IMR-90 (cell line): ENCODE data around the gene CD300H. TPM values are rescaled to one million over a fixed set of nuclear protein-coding genes. Genes with fewer than 3 reads are reported as not detected.

Source experiments
- ATAC-seq: fragments of 200-7000 bp; cut with Tn5 transposase; 2 replicates; pipeline ENCODE4 v1.9.1; 2020; ENCODE audit warnings: low read depth, mild to moderate bottlenecking, moderate library complexity
- BruUV-seq: library from RNA; stranded (reverse); fragments of 400-500 nt; replicated peaks from 2 replicates; lab custom pipeline; 2021; lab: Mats Ljungman, UMichigan
- CTCF ChIA-PET: fragments of 300-600 bp; formaldehyde crosslinking; extraction: SDS; loops from one replicate; lab custom pipeline; 2021; ENCODE audit warnings: antibody characterized with exemption; lab: Yijun Ruan, JAX
- POLR2A ChIA-PET: fragments of 300-600 bp; sonication (Branson Sonifier 250); formaldehyde crosslinking; loops from one replicate; lab custom pipeline; 2022; ENCODE audit warnings: antibody characterized with exemption; ENCODE audit not compliant: unreplicated experiment; lab: Charles Lee
- DNase-seq: peaks from one replicate; pipeline ENCODE4 v3.0.0; 2013
- H2AFZ ChIP-seq: replicated peaks from 2 replicates; pipeline ENCODE3; 2013; ENCODE audit warnings: low read length, mild to moderate bottlenecking; ENCODE audit not compliant: poor library complexity
- H2AK5ac ChIP-seq: 2 replicates; pipeline ENCODE4 v1.6.1; 2013; ENCODE audit warnings: low read depth, low read length, inconsistent platforms
- H2AK9ac ChIP-seq: replicated peaks from 2 replicates; pipeline ENCODE3; 2013; ENCODE audit warnings: mild to moderate bottlenecking, low read depth, low read length, moderate library complexity; ENCODE audit not compliant: poor library complexity
- H2BK120ac ChIP-seq: 2 replicates; pipeline ENCODE4 v1.6.1; 2013; ENCODE audit warnings: low read depth, low read length, inconsistent platforms
- H2BK15ac ChIP-seq: 3 replicates; pipeline ENCODE4 v1.6.1; 2013; ENCODE audit warnings: low read depth, low read length, inconsistent platforms
- H2BK20ac ChIP-seq: 2 replicates; pipeline ENCODE4 v1.6.1; 2013; ENCODE audit warnings: low read depth, mild to moderate bottlenecking, inconsistent platforms, low read length, moderate library complexity
- H2BK5ac ChIP-seq: 2 replicates; pipeline ENCODE4 v1.6.1; 2013; ENCODE audit warnings: mild to moderate bottlenecking, low read depth, low read length, inconsistent platforms; ENCODE audit not compliant: poor library complexity, severe bottlenecking
- H3K14ac ChIP-seq: replicated peaks from 2 replicates; pipeline ENCODE4 v1.6.1; 2013; ENCODE audit warnings: low read depth, low read length, inconsistent platforms
- H3K18ac ChIP-seq: 2 replicates; pipeline ENCODE4 v1.6.1; 2013; ENCODE audit warnings: low read depth, low read length, control low read depth
- H3K23ac ChIP-seq: 2 replicates; pipeline ENCODE4 v1.6.1; 2013; ENCODE audit warnings: low read depth, low read length, inconsistent platforms
- H3K27ac ChIP-seq: 2 replicates; pipeline ENCODE4 v1.5.1; 2013; ENCODE audit warnings: mild to moderate bottlenecking, control low read depth, low read length; ENCODE audit not compliant: insufficient read depth
- H3K27me3 ChIP-seq: 2 replicates; pipeline ENCODE4 v1.6.1; 2013; ENCODE audit warnings: low read length; ENCODE audit not compliant: control insufficient read depth, insufficient read depth
- H3K36me3 ChIP-seq: 2 replicates; pipeline ENCODE4 v1.6.1; 2013; ENCODE audit warnings: low read length, mixed read lengths; ENCODE audit not compliant: control insufficient read depth, insufficient read depth
- H3K4ac ChIP-seq: 2 replicates; pipeline ENCODE4 v1.6.1; 2013; ENCODE audit warnings: low read depth, low read length, inconsistent platforms
- H3K4me1 ChIP-seq: 2 replicates; pipeline ENCODE4 v1.6.1; 2013; ENCODE audit warnings: low read length, mixed read lengths; ENCODE audit not compliant: control insufficient read depth, insufficient read depth
- H3K4me2 ChIP-seq: 2 replicates; pipeline ENCODE4 v1.6.1; 2013; ENCODE audit warnings: low read depth, mild to moderate bottlenecking, control low read depth, low read length, moderate library complexity
- H3K4me3 ChIP-seq: 2 replicates; pipeline ENCODE4 v1.5.1; 2013; ENCODE audit warnings: low read depth, mild to moderate bottlenecking, control low read depth, low read length, moderate library complexity; ENCODE audit not compliant: insufficient read depth
- H3K56ac ChIP-seq: 2 replicates; pipeline ENCODE4 v1.6.1; 2013; ENCODE audit warnings: low read length, inconsistent platforms; ENCODE audit not compliant: insufficient read depth; ENCODE audit errors: extremely low read depth
- H3K79me1 ChIP-seq, 2 experiments: 2 replicates each; pipeline ENCODE4 v1.6.1; 2013; ENCODE audit warnings: low read length in 2 of 2, inconsistent platforms in 1 of 2, low read depth in 1 of 2
- H3K9ac ChIP-seq: 2 replicates; pipeline ENCODE4 v1.6.1; 2013; ENCODE audit warnings: low read depth, low read length, control low read depth
- H3K9me1 ChIP-seq: 2 replicates; pipeline ENCODE4 v1.6.1; 2013; ENCODE audit warnings: low read length, inconsistent platforms; ENCODE audit not compliant: insufficient read depth
- H3K9me3 ChIP-seq: 2 replicates; pipeline ENCODE4 v1.6.1; 2013; ENCODE audit warnings: low read length; ENCODE audit not compliant: control insufficient read depth, insufficient read depth
- H4K20me1 ChIP-seq: 2 replicates; pipeline ENCODE4 v1.6.1; 2013; ENCODE audit warnings: low read length, inconsistent platforms; ENCODE audit not compliant: insufficient read depth
- H4K5ac ChIP-seq: 2 replicates; pipeline ENCODE4 v1.6.1; 2013; ENCODE audit warnings: mild to moderate bottlenecking, low read depth, low read length, control low read depth
- H4K8ac ChIP-seq, 2 experiments: 2 replicates each; pipeline ENCODE4 v1.6.1; 2013; ENCODE audit warnings: low read depth in 2 of 2, low read length in 2 of 2, control low read depth in 1 of 2, inconsistent platforms in 1 of 2
- H4K91ac ChIP-seq: 2 replicates; pipeline ENCODE4 v1.6.1; 2013; ENCODE audit warnings: low read depth, low read length, inconsistent platforms; ENCODE audit not compliant: insufficient read depth
- BHLHE40 ChIP-seq: fragments of 150-350 bp; IDR thresholded peaks from 2 replicates; pipeline ENCODE4 v1.6.1; 2016; ENCODE audit warnings: mild to moderate bottlenecking, low read depth, low read length
- CEBPB ChIP-seq: IDR thresholded peaks from 2 replicates; pipeline ENCODE4 v1.6.1; 2012; ENCODE audit warnings: low read depth, low read length, improper control_type of control experiment
- CHD1 ChIP-seq: IDR thresholded peaks from 2 replicates; pipeline ENCODE4 v1.6.1; 2012; ENCODE audit warnings: low read depth, low read length, improper control_type of control experiment
- FOS ChIP-seq: fragments of 150-350 bp; IDR thresholded peaks from 2 replicates; pipeline ENCODE4 v1.6.1; 2016; ENCODE audit warnings: low read depth, low read length
- MAFK ChIP-seq: IDR thresholded peaks from 2 replicates; pipeline ENCODE4 v1.6.1; 2012; ENCODE audit warnings: low read depth, low read length, improper control_type of control experiment
- MAZ ChIP-seq: IDR thresholded peaks from 2 replicates; pipeline ENCODE4 v1.6.1; 2012; ENCODE audit warnings: low read depth, mild to moderate bottlenecking, low read length, improper control_type of control experiment, moderate library complexity, borderline replicate concordance
- MXI1 ChIP-seq: IDR thresholded peaks from 2 replicates; pipeline ENCODE4 v1.6.1; 2012; ENCODE audit warnings: low read depth, mild to moderate bottlenecking, low read length, moderate library complexity, borderline replicate concordance
- NFE2L2 ChIP-seq: fragments of 150-350 bp; IDR thresholded peaks from 2 replicates; pipeline ENCODE4 v1.6.1; 2016; ENCODE audit warnings: low read depth, mild to moderate bottlenecking, low read length
- POLR2A ChIP-seq: IDR thresholded peaks from 2 replicates; pipeline ENCODE4 v1.6.1; 2012; ENCODE audit warnings: mild to moderate bottlenecking, low read depth, low read length
- RAD21 ChIP-seq: IDR thresholded peaks from 2 replicates; pipeline ENCODE4 v1.6.1; 2012; ENCODE audit warnings: low read length, improper control_type of control experiment
- RCOR1 ChIP-seq: IDR thresholded peaks from 2 replicates; pipeline ENCODE4 v1.6.1; 2012; ENCODE audit warnings: mild to moderate bottlenecking, low read length, improper control_type of control experiment; ENCODE audit not compliant: insufficient replicate concordance
- RFX5 ChIP-seq: IDR thresholded peaks from 2 replicates; pipeline ENCODE4 v1.8.0; 2012; ENCODE audit warnings: low read depth, mild to moderate bottlenecking, low read length, moderate library complexity
- SMC3 ChIP-seq: fragments of 150-350 bp; IDR thresholded peaks from 2 replicates; pipeline ENCODE4 v1.6.1; 2016; ENCODE audit warnings: low read depth, mild to moderate bottlenecking, antibody characterized with exemption, low read length, moderate library complexity
- WGBS, 2 experiments: methylation state at CpG; one replicate each; pipeline versions ENCODE4 v1.1.5 to v1.1.7; 2013; ENCODE audit warnings: missing lambda C conversion rate in 2 of 2; ENCODE audit not compliant: insufficient read length in 1 of 2; ENCODE audit errors: extremely low coverage in 2 of 2; 5-methylcytosine and 5-hydroxymethylcytosine counted together
- dilution Hi-C: fragments of 300-500 bp; cut with HindIII; formaldehyde crosslinking; loops from one replicate; pipeline ENCODE4 v1.14.3; 2018; ENCODE audit warnings: low sequenced_read_pairs; ENCODE audit not compliant: unreplicated experiment
- in situ Hi-C: fragments of 300-500 bp; cut with MboI; formaldehyde crosslinking; loops from 3 replicates; pipeline ENCODE4 v1.14.3; 2019; ENCODE audit warnings: low sequenced_read_pairs, inconsistent platforms, mixed read lengths
- intact Hi-C: fragments of 100-400 bp; cut with micrococcal nuclease; formaldehyde crosslinking; loops from 2 replicates; pipeline ENCODE4 v1.10.0; 2022
- polyA plus RNA-seq, 3 experiments: library from polyadenylated mRNA; depleted of rRNA; stranded (reverse); fragments of >200 nt; gene quantifications; 2 replicates each; pipeline ENCODE4 v1.2.3, GENCODE V29; 2012; ENCODE audit warnings: low replicate concordance in 1 of 3
- total RNA-seq: library from RNA; depleted of rRNA; stranded (reverse); fragments of >200 nt; gene quantifications from 2 replicates; pipeline ENCODE4 v1.2.3, GENCODE V29; 2012
- TF ChIP-seq, protein P1 (sequence below): conservative IDR thresholded peaks from 2 replicates; pipeline ENCODE4 v1.5.1; 2012; ENCODE audit warnings: mild to moderate bottlenecking, low read depth, low read length, improper control_type of control experiment
- TF ChIP-seq, protein P2 (sequence below): fragments of 150-350 bp; IDR thresholded peaks from 2 replicates; pipeline ENCODE4 v1.6.1; 2017; ENCODE audit warnings: mild to moderate bottlenecking, antibody characterized with exemption, low read length, low read depth

CD300H gene
- total and polyA plus RNA-seq, 2 of the 4 experiments (the other 2 are of a cell fraction) = not detected

DNA sequence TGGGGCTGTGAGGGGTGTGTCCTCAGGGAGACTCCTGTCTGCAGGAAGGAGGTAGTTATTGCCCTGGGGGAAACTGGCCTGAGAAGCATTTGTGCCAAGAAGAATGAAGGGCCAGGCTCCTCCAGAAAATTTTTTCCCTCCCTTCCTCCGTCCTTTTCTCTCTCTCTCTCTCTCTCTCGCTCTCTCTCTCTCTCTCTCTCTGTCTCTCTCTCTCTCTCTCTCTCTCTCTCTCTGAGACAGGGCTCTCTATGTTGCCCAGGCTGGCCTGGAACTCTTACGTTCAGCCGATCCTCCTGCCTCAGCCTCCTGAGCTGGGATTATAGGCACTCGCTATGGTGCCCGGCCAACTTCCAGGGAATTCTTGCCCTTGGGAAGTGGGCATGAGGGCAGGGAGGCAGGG is 44.7 kb upstream of the CD300H start:
- CTCF ChIA-PET = no interaction called here
- ATAC-seq (no peak), DNase-seq (no peak)
- Histone ChIP-seq H3K4ac (no peak overlapping the region), H2BK5ac (no peak overlapping the region), H4K8ac (no peak overlapping the region), H4K91ac (no peak overlapping the region), H3K4me2 (no peak overlapping the region), H2BK15ac (no peak overlapping the region), H2AK9ac (no peak overlapping the region), H3K4me1 (no peaks in the 10 kb centered on the region), H3K27ac (no peak overlapping the region), H3K56ac (no peak overlapping the region), H3K79me1 (no peaks in the 10 kb centered on the region), H3K9ac (no peak overlapping the region), H3K18ac (no peak overlapping the region), H2AFZ (no peak overlapping the region), H4K5ac (no peak overlapping the region), H3K9me1 (no peaks in the 10 kb centered on the region), H3K23ac (no peak overlapping the region), H3K27me3 (no peaks in the 10 kb centered on the region), H3K9me3 (peaks cover 28% of the 10 kb centered on the region), H2AK5ac (no peak overlapping the region), H3K36me3 (no peaks in the 10 kb centered on the region), H3K14ac (no peak overlapping the region), H4K20me1 (no peaks in the 10 kb centered on the region), H3K4me3 (no peak overlapping the region), H2BK20ac (no peak overlapping the region), H2BK120ac (no peak overlapping the region)
- no TSS peak for BruUV-seq
- no CpG with 5 or more reads among the region's 6 CpGs for WGBS, 2 experiments
- POLR2A ChIA-PET = no interaction called here
- dilution Hi-C loops (no loop called here), in situ Hi-C loops (no loop called here), intact Hi-C loops (no loop called here)
- no peak for TF ChIP-seq MAZ
- no peak for TF ChIP-seq CEBPB
- TF ChIP-seq POLR2A = no peak
- no peak for TF ChIP-seq BHLHE40
- no peak for TF ChIP-seq CHD1
- no peak for TF ChIP-seq RCOR1
- TF ChIP-seq, protein P1, sequence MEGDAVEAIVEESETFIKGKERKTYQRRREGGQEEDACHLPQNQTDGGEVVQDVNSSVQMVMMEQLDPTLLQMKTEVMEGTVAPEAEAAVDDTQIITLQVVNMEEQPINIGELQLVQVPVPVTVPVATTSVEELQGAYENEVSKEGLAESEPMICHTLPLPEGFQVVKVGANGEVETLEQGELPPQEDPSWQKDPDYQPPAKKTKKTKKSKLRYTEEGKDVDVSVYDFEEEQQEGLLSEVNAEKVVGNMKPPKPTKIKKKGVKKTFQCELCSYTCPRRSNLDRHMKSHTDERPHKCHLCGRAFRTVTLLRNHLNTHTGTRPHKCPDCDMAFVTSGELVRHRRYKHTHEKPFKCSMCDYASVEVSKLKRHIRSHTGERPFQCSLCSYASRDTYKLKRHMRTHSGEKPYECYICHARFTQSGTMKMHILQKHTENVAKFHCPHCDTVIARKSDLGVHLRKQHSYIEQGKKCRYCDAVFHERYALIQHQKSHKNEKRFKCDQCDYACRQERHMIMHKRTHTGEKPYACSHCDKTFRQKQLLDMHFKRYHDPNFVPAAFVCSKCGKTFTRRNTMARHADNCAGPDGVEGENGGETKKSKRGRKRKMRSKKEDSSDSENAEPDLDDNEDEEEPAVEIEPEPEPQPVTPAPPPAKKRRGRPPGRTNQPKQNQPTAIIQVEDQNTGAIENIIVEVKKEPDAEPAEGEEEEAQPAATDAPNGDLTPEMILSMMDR = no peak
- no peak for TF ChIP-seq MXI1
- no peak for TF ChIP-seq FOS
- TF ChIP-seq SMC3 = no peak
- no peak for TF ChIP-seq MAFK
- TF ChIP-seq RFX5 = no peak
- TF ChIP-seq RAD21 = no peak
- TF ChIP-seq NFE2L2 = no peak
- TF ChIP-seq, protein P2, sequence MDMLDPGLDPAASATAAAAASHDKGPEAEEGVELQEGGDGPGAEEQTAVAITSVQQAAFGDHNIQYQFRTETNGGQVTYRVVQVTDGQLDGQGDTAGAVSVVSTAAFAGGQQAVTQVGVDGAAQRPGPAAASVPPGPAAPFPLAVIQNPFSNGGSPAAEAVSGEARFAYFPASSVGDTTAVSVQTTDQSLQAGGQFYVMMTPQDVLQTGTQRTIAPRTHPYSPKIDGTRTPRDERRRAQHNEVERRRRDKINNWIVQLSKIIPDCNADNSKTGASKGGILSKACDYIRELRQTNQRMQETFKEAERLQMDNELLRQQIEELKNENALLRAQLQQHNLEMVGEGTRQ = no peak
